HCT116 (cell line): ENCODE results near the gene CARS1. TPM values are rescaled to one million over a fixed set of nuclear protein-coding genes. Genes with fewer than 3 reads are reported as not detected.

ENCODE experiments used
- ATAC-seq: fragments of 200-7000 bp; cut with Tn5 transposase; 2 replicates; pipeline ENCODE4 v1.9.1; 2020; ENCODE audit warnings: mild to moderate bottlenecking, moderate library complexity
- BruUV-seq: library from RNA; stranded (reverse); fragments of 400-500 nt; replicated peaks from 2 replicates; lab custom pipeline; 2021; lab: Mats Ljungman, UMichigan
- CTCF ChIA-PET: fragments of 300-600 bp; sonication (Branson Sonifier 250); formaldehyde crosslinking; loops from one replicate; lab custom pipeline; 2021; ENCODE audit warnings: antibody characterized with exemption; lab: Charles Lee
- POLR2A ChIA-PET: fragments of 300-600, 350-600 bp; sonication (Branson Sonifier 250); formaldehyde crosslinking; loops from one replicate; lab custom pipeline; 2021; ENCODE audit warnings: antibody characterized with exemption; lab: Charles Lee
- RAD21 ChIA-PET, 2 experiments: fragments of 300-600 bp; sonication (Branson Sonifier 250); formaldehyde crosslinking; loops; one replicate each; lab custom pipeline; 2023; ENCODE audit warnings: low total read pairs in 2 of 2; ENCODE audit not compliant: uncharacterized antibody in 2 of 2, unreplicated experiment in 2 of 2, low non-redundant PET in 1 of 2; lab: Charles Lee
- DNase-seq: peaks from one replicate; pipeline ENCODE4 v3.0.0-alpha.2; 2010; ENCODE audit warnings: low read depth, low spot score
- H2AFZ ChIP-seq: fragments of 200-600 bp; shearing (Covaris generic), sonication (generic); 2 replicates; pipeline ENCODE4 v1.6.1; 2017; ENCODE audit warnings: low read depth, mixed run types, mixed read lengths, antibody characterized with exemption, low read length; ENCODE audit not compliant: poor library complexity, severe bottlenecking
- H3K27ac ChIP-seq: 2 replicates; pipeline ENCODE4 v1.5.1; 2012; ENCODE audit warnings: low read depth, low read length
- H3K27me3 ChIP-seq: fragments of 200-600 bp; sonication (generic); 2 replicates; pipeline ENCODE4 v1.6.1; 2016; ENCODE audit warnings: mixed run types, low read length, mixed read lengths; ENCODE audit not compliant: insufficient read depth
- H3K36me3 ChIP-seq, 2 experiments: fragments of 200-500 bp in 1 of 2; fragments of 200-600 bp in 1 of 2; sonication (Bioruptor generic) in 1 of 2; sonication (generic) in 1 of 2; 2 replicates each; pipeline versions ENCODE4 v1.5.1 to v1.6.1; 2014 to 2016; ENCODE audit warnings: low read length in 2 of 2, inconsistent platforms in 1 of 2, mixed read lengths in 1 of 2, mixed run types in 1 of 2; ENCODE audit not compliant: insufficient read depth in 2 of 2, control insufficient read depth in 1 of 2
- H3K4me1 ChIP-seq, 2 experiments: fragments of 200-600 bp in 1 of 2; sonication (generic) in 1 of 2; 2 replicates each; pipeline versions ENCODE4 v1.5.1 to v1.6.1; 2012 to 2017; ENCODE audit warnings: low read length in 2 of 2, inconsistent platforms in 1 of 2, mild to moderate bottlenecking in 1 of 2, mixed read lengths in 1 of 2, mixed run types in 1 of 2, moderate library complexity in 1 of 2; ENCODE audit not compliant: insufficient read depth in 2 of 2, control insufficient read depth in 1 of 2
- H3K4me2 ChIP-seq: fragments of 200-600 bp; sonication (generic); 2 replicates; pipeline ENCODE4 v1.6.1; 2017; ENCODE audit warnings: mixed run types, low read length, mixed read lengths
- H3K4me3 ChIP-seq, 2 experiments: fragments of 200-600 bp in 1 of 2; sonication (generic) in 1 of 2; replicated peaks in 1 of 2; 2 replicates each; pipeline ENCODE4 v1.5.1; 2011 to 2016; ENCODE audit warnings: low read length in 2 of 2, control low read depth in 1 of 2, low read depth in 1 of 2, mild to moderate bottlenecking in 1 of 2, mixed read lengths in 1 of 2, mixed run types in 1 of 2
- H3K79me2 ChIP-seq: fragments of 200-600 bp; sonication (generic); 2 replicates; pipeline ENCODE4 v1.6.1; 2017; ENCODE audit warnings: mild to moderate bottlenecking, mixed run types, low read length, moderate library complexity, mixed read lengths; ENCODE audit not compliant: insufficient read depth
- H3K9ac ChIP-seq: fragments of 200-600 bp; sonication (generic); 2 replicates; pipeline ENCODE4 v1.6.1; 2016; ENCODE audit warnings: low read length, mixed read lengths
- H3K9me2 ChIP-seq: fragments of 200-600 bp; sonication (generic), shearing (Covaris generic); 2 replicates; pipeline ENCODE4 v1.6.1; 2017; ENCODE audit warnings: mixed run types, mild to moderate bottlenecking, moderate library complexity; ENCODE audit not compliant: insufficient read depth
- H3K9me3 ChIP-seq, 2 experiments: fragments of 200-500 bp in 1 of 2; fragments of 200-600 bp in 1 of 2; sonication (Bioruptor generic) in 1 of 2; sonication (generic) in 1 of 2; 2 replicates each; pipeline ENCODE4 v1.6.1; 2014 to 2017; ENCODE audit warnings: low read length in 2 of 2, mixed read lengths in 2 of 2, inconsistent platforms in 1 of 2, low read depth in 1 of 2, mild to moderate bottlenecking in 1 of 2, mixed run types in 1 of 2, moderate library complexity in 1 of 2; ENCODE audit not compliant: control insufficient read depth in 1 of 2, insufficient read depth in 1 of 2
- H4K20me1 ChIP-seq: fragments of 200-600 bp; sonication (generic), shearing (Covaris generic); 2 replicates; pipeline ENCODE4 v1.6.1; 2017; ENCODE audit warnings: mixed run types, mild to moderate bottlenecking, moderate library complexity; ENCODE audit not compliant: insufficient read depth
- CBX3 ChIP-seq: IDR thresholded peaks from 2 replicates; pipeline ENCODE4 v1.6.1; 2012; ENCODE audit warnings: low read depth
- CEBPB ChIP-seq: IDR thresholded peaks from 2 replicates; pipeline ENCODE4 v1.6.1; 2012; ENCODE audit warnings: low read depth
- CTCF ChIP-seq, 3 experiments: fragments of 200-600 bp in 1 of 3; sonication (generic) in 1 of 3; IDR thresholded peaks in 2 of 3; conservative IDR thresholded peaks in 1 of 3; 2 replicates each; pipeline ENCODE4 v1.5.1; 2012 to 2017; ENCODE audit warnings: low read depth in 2 of 3, low read length in 2 of 3, antibody characterized with exemption in 1 of 3, borderline replicate concordance in 1 of 3, control low read depth in 1 of 3, mild to moderate bottlenecking in 1 of 3, mixed read lengths in 1 of 3, mixed run types in 1 of 3, moderate library complexity in 1 of 3; ENCODE audit not compliant: insufficient read depth in 1 of 3
- EZH2 ChIP-seq: fragments of 200-600 bp; sonication (generic); IDR thresholded peaks from 2 replicates; pipeline ENCODE4 v1.6.1; 2017; ENCODE audit warnings: antibody characterized with exemption, mixed run types
- EZH2phosphoT487 ChIP-seq: fragments of 200-600 bp; IDR thresholded peaks from 2 replicates; pipeline ENCODE4 v1.6.1; 2018; ENCODE audit warnings: antibody characterized with exemption, borderline replicate concordance
- JUND ChIP-seq: IDR thresholded peaks from 2 replicates; pipeline ENCODE4 v1.6.1; 2012
- POLR2A ChIP-seq: IDR thresholded peaks from 2 replicates; pipeline ENCODE4 v1.7.0; 2011; ENCODE audit warnings: borderline replicate concordance; ENCODE audit not compliant: insufficient read depth, insufficient read length; ENCODE audit errors: extremely low read depth
- POLR2AphosphoS5 ChIP-seq: IDR thresholded peaks from 2 replicates; pipeline ENCODE4 v1.6.1; 2011; ENCODE audit warnings: mild to moderate bottlenecking, low read depth, low read length, moderate library complexity
- RAD21 ChIP-seq: IDR thresholded peaks from 2 replicates; pipeline ENCODE4 v1.6.1; 2012; ENCODE audit warnings: low read depth, mild to moderate bottlenecking
- SIN3A ChIP-seq: IDR thresholded peaks from 2 replicates; pipeline ENCODE4 v1.6.1; 2012; ENCODE audit warnings: low read depth
- SP1 ChIP-seq: IDR thresholded peaks from 2 replicates; pipeline ENCODE4 v1.6.1; 2012; ENCODE audit warnings: low read depth
- SRF ChIP-seq: IDR thresholded peaks from 2 replicates; pipeline ENCODE4 v1.6.1; 2012; ENCODE audit warnings: low read depth
- TCF7L2 ChIP-seq: IDR thresholded peaks from 2 replicates; pipeline ENCODE4 v1.7.0; 2011; ENCODE audit warnings: borderline replicate concordance, inconsistent platforms; ENCODE audit not compliant: insufficient read depth, insufficient read length; ENCODE audit errors: extremely low read depth
- ZBTB33 ChIP-seq: IDR thresholded peaks from 2 replicates; pipeline ENCODE4 v1.6.1; 2011; ENCODE audit warnings: mild to moderate bottlenecking, low read length, moderate library complexity; ENCODE audit not compliant: insufficient replicate concordance; ENCODE audit errors: extremely low read depth
- ZFX ChIP-seq: fragments of 450-650 bp; IDR thresholded peaks from 2 replicates; pipeline ENCODE4 v1.6.1; 2017
- ZNF274 ChIP-seq: fragments of 200-500 bp; sonication (Bioruptor generic); IDR thresholded peaks from 2 replicates; pipeline ENCODE4 v1.6.1; 2014; ENCODE audit warnings: mild to moderate bottlenecking, low read depth, low read length, inconsistent platforms
- intact Hi-C: fragments of 100-400 bp; cut with micrococcal nuclease; formaldehyde crosslinking; loops from 2 replicates; pipeline ENCODE4 v1.10.0; 2022
- total RNA-seq: library from RNA; stranded (reverse); gene quantifications from one replicate; pipeline ENCODE4 v1.2.1, GENCODE V29; 2021; ENCODE audit not compliant: unreplicated experiment
- TF ChIP-seq, protein P1 (sequence below): IDR thresholded peaks from 2 replicates; pipeline ENCODE4 v1.6.1; 2012
- TF ChIP-seq, protein P2 (sequence below): IDR thresholded peaks from 2 replicates; pipeline ENCODE4 v1.6.1; 2012; ENCODE audit warnings: low read depth
- TF ChIP-seq, protein P3 (sequence below): IDR thresholded peaks from 2 replicates; pipeline ENCODE4 v1.6.1; 2012

Gene CARS1
- total RNA-seq, 1 experiment from 2014 or later: 124 TPM

DNA sequence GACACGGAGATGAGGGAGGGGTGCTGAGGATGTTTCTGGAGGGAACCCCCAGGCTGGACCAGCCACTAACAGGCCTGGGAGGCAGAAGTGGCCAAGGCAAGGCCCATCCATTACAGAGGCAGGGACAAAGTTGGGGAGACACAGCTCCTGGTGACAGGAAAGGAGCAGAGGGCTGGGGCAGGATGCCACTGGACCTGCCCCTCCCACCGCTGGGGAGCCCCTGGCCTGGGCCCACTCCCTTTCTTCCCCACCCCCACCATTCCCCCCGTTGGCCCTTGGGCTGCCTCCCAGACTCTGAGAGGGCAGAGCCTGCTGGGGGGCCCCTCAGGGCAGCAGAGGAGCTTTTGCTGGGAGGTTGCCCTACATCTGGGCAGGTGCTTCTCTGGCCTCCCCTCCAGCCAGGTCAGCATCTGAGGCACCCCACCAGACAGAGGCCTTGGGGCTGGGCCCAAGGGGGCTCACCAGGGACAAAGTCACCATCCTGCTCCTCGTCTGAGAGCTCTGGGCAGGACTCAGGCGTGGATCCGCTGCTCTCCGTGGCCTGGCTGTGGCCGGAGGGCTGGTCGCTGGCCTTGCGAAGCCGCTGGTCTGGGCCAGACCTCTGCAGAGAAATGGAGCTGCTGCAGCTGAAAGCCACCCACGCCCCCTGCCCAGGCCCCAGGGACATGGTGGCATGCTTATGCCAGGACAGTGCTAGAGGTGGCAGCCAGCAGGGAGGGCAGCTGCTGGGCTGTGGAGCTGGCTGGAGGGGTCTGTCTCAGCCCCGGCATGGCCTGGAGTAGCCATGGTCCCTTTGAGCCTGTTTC is 33.1 kb upstream of the CARS1 start:
- CTCF ChIA-PET: interaction anchor here (0.7 to 1.8 kb wide), 3 partner anchors 13 to 115 kb away, joined by 4 to 5 read pairs (median 4); no protein-coding TSS in a partner anchor
- Histone ChIP-seq H3K9ac (no peak overlapping the region), H3K4me1 (peaks cover 0 to 15% of the 10 kb centered on the region in 2 experiments; a peak in 3 of 4 replicates), H3K79me2 (no peaks in the 10 kb centered on the region), H3K36me3 (no peaks in the 10 kb centered on the region), H2AFZ (no peak overlapping the region), H3K9me2 (no peaks in the 10 kb centered on the region), H3K27ac (no peak overlapping the region), H3K4me2 (no peak overlapping the region), H4K20me1 (no peaks in the 10 kb centered on the region), H3K4me3 (no peak overlapping the region), H3K27me3 (no peaks in the 10 kb centered on the region), H3K9me3 (no peaks in the 10 kb centered on the region)
- intact Hi-C loops: loop anchor here (2.0 kb wide), 1 partner anchor 115 kb away; no protein-coding TSS in a partner anchor
- BruUV-seq: no TSS peak
- POLR2A ChIA-PET: no interaction called here
- TF ChIP-seq ZNF274 (no peak), CTCF (IDR thresholded peaks at IDR 0.05 in 2 of 3, conservative IDR thresholded peaks at IDR 0.05 in 1 of 3; ENCODE audit: borderline replicate concordance in 1 of 3, insufficient read depth in 1 of 3, low read depth in 2 of 3, low read length in 2 of 3) (no peak), SP1 (no peak), EZH2phosphoT487 (no peak), ZBTB33 (no peak), ZFX (no peak), TCF7L2 (no peak), CBX3 (no peak), SRF (no peak), RAD21 (no peak), POLR2A (no peak), POLR2AphosphoS5 (no peak), EZH2 (no peak), SIN3A (no peak), JUND (no peak), CEBPB (no peak)
- TF ChIP-seq, protein P1, sequence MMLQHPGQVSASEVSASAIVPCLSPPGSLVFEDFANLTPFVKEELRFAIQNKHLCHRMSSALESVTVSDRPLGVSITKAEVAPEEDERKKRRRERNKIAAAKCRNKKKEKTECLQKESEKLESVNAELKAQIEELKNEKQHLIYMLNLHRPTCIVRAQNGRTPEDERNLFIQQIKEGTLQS: no peak
- TF ChIP-seq, protein P2, sequence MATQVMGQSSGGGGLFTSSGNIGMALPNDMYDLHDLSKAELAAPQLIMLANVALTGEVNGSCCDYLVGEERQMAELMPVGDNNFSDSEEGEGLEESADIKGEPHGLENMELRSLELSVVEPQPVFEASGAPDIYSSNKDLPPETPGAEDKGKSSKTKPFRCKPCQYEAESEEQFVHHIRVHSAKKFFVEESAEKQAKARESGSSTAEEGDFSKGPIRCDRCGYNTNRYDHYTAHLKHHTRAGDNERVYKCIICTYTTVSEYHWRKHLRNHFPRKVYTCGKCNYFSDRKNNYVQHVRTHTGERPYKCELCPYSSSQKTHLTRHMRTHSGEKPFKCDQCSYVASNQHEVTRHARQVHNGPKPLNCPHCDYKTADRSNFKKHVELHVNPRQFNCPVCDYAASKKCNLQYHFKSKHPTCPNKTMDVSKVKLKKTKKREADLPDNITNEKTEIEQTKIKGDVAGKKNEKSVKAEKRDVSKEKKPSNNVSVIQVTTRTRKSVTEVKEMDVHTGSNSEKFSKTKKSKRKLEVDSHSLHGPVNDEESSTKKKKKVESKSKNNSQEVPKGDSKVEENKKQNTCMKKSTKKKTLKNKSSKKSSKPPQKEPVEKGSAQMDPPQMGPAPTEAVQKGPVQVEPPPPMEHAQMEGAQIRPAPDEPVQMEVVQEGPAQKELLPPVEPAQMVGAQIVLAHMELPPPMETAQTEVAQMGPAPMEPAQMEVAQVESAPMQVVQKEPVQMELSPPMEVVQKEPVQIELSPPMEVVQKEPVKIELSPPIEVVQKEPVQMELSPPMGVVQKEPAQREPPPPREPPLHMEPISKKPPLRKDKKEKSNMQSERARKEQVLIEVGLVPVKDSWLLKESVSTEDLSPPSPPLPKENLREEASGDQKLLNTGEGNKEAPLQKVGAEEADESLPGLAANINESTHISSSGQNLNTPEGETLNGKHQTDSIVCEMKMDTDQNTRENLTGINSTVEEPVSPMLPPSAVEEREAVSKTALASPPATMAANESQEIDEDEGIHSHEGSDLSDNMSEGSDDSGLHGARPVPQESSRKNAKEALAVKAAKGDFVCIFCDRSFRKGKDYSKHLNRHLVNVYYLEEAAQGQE: no peak
- TF ChIP-seq, protein P3, sequence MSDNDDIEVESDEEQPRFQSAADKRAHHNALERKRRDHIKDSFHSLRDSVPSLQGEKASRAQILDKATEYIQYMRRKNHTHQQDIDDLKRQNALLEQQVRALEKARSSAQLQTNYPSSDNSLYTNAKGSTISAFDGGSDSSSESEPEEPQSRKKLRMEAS: no peak
- ATAC-seq: no peak
- DNase-seq: no peak
- RAD21 ChIA-PET: interaction anchor here in 1 of 2 experiments (1.5 kb wide), 1 partner anchor 53 kb away, joined by 14 read pairs; no protein-coding TSS in a partner anchor
